ENCODE results near the gene KIAA0930.

DNA sequence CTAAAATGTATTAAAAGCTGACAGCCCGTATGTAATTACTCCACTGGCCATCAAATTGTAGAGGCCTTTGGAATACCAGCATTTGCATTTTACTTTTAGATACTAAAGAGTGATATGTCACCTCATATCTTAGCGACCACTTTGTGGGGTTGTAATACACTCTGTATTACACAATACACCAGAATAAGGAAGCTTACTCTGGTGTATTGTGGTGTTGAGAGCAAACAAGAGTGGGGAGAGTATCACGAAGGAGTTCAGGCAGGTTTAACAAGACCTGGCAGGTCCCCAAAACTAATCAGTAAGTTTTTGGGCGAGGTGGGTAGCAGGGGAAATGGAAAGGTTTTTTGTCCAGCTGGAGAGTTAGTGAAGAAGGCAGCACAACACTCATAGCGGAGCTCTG is 73.8 kb downstream of the KIAA0930 start:
- TF ChIP-seq, protein P1, sequence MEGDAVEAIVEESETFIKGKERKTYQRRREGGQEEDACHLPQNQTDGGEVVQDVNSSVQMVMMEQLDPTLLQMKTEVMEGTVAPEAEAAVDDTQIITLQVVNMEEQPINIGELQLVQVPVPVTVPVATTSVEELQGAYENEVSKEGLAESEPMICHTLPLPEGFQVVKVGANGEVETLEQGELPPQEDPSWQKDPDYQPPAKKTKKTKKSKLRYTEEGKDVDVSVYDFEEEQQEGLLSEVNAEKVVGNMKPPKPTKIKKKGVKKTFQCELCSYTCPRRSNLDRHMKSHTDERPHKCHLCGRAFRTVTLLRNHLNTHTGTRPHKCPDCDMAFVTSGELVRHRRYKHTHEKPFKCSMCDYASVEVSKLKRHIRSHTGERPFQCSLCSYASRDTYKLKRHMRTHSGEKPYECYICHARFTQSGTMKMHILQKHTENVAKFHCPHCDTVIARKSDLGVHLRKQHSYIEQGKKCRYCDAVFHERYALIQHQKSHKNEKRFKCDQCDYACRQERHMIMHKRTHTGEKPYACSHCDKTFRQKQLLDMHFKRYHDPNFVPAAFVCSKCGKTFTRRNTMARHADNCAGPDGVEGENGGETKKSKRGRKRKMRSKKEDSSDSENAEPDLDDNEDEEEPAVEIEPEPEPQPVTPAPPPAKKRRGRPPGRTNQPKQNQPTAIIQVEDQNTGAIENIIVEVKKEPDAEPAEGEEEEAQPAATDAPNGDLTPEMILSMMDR (IDR thresholded peaks at IDR 0.05): no peak
- no peak for TF ChIP-seq EZH2 (IDR thresholded peaks at IDR 0.05; ENCODE audit: borderline replicate concordance, insufficient read depth, low read depth, low read length, poor library complexity, severe bottlenecking)

Measured in B cell (primary cell).